Measurements from ENCODE around the gene PLCH2. TPM values are rescaled to one million over a fixed set of nuclear protein-coding genes. Genes with fewer than 3 reads are reported as not detected.

The PLCH2 gene
- total and polyA plus RNA-seq, 10 of the 15 experiments (the other 5 are each of a cell fraction or from before 2014, with no cell fraction given): 0.03 to 0.73 (median 0.24) TPM; not detected in 3

- ChIA-PET CTCF (no interaction called here), POLR2A (no interaction called here), RAD21 (ENCODE audit: unreplicated experiment) (no interaction called here), SMC1A (ENCODE audit: uncharacterized antibody, unreplicated experiment) (no interaction called here)
- FAIRE-seq: no peak
- no peaks in the 10 kb centered on the region for H3K79me2 ChIP-seq (ENCODE audit: control insufficient read depth, insufficient read depth, low read length)
- TF ChIP-seq BCLAF1 (IDR thresholded peaks at IDR 0.05) (no peak), ZNF622 (IDR thresholded peaks at IDR 0.05) (no peak), STAT3 (IDR thresholded peaks at IDR 0.05; ENCODE audit: low read depth, low read length) (no peak), NBN (IDR thresholded peaks at IDR 0.05) (no peak), JUND (IDR thresholded peaks at IDR 0.05; ENCODE audit: low read depth, low read length) (no peak), ZNF687 (IDR thresholded peaks at IDR 0.05) (no peak), ASH2L (IDR thresholded peaks at IDR 0.05; ENCODE audit: borderline replicate concordance, low read depth) (no peak), MXI1 (IDR thresholded peaks at IDR 0.05; ENCODE audit: low read depth, low read length) (no peak), JUNB (IDR thresholded peaks at IDR 0.05) (no peak), EZH2 (IDR thresholded peaks at IDR 0.05; ENCODE audit: borderline replicate concordance, control insufficient read depth, low read depth, low read length) (no peak), IRF5 (IDR thresholded peaks at IDR 0.05; ENCODE audit: borderline replicate concordance) (no peak), KDM1A (IDR thresholded peaks at IDR 0.05; ENCODE audit: borderline replicate concordance) (no peak)
- no peak overlapping the region for H3K27ac ChIP-seq (ENCODE audit: control insufficient read depth, insufficient read depth)
- no peak overlapping the region for H3K9ac ChIP-seq (ENCODE audit: control insufficient read depth, insufficient read depth, low read length)
- no TSS peak for BruUV-seq (replicated peaks)
- H3K9me3 ChIP-seq (replicated peaks; ENCODE audit: control insufficient read depth, insufficient read depth, low read length): peaks cover 4% of the 10 kb centered on the region; the same call in 1 of the 3 replicates
- no peaks in the 10 kb centered on the region for H4K20me1 ChIP-seq (ENCODE audit: control insufficient read depth, insufficient read depth)
- no peak for DNase-seq (ENCODE audit: low read depth, low spot score)
- no peaks in the 10 kb centered on the region for H3K36me3 ChIP-seq (ENCODE audit: control insufficient read depth in 2 of 2, insufficient read depth in 2 of 2, low read length in 1 of 2)
- ATAC-seq: no peak
- no peaks in the 10 kb centered on the region; a peak in 2 of 4 replicates for H3K27me3 ChIP-seq (replicated peaks in 1 of 2; ENCODE audit: control insufficient read depth in 2 of 2, insufficient read depth in 2 of 2, low read length in 1 of 2)
- H3K4me2 ChIP-seq (ENCODE audit: control insufficient read depth, insufficient read depth): no peak overlapping the region
- intact Hi-C loops (cut with micrococcal nuclease; ENCODE audit: unreplicated experiment): no loop called here
- no peak overlapping the region for H3K4me3 ChIP-seq
- H2AFZ ChIP-seq (ENCODE audit: control insufficient read depth, low read depth, low read length): no peak overlapping the region
- in situ Hi-C loops (cut with MboI): no loop called here
- peaks cover 4% of the 10 kb centered on the region for H3K4me1 ChIP-seq (ENCODE audit: control insufficient read depth, insufficient read depth, low read length)
- 51% methylated on average over 28 of the region's 34 CpGs for WGBS (ENCODE audit: insufficient coverage, insufficient replicate concordance, low lambda C conversion rate, missing lambda C conversion rate)
Measured at GRCh38 chr1:2433936-2434655, 42.0 kb upstream of the PLCH2 start.

All from GM12878 (cell line).